OCI-M2 (cell line): Measurements from ENCODE around the gene METRNL.

Experiments
- DNase-seq: peaks from one replicate; lab custom pipeline; 2025; ENCODE audit not compliant: unreplicated experiment; lab: John Stamatoyannopoulos, UW

METRNL gene

DNA sequence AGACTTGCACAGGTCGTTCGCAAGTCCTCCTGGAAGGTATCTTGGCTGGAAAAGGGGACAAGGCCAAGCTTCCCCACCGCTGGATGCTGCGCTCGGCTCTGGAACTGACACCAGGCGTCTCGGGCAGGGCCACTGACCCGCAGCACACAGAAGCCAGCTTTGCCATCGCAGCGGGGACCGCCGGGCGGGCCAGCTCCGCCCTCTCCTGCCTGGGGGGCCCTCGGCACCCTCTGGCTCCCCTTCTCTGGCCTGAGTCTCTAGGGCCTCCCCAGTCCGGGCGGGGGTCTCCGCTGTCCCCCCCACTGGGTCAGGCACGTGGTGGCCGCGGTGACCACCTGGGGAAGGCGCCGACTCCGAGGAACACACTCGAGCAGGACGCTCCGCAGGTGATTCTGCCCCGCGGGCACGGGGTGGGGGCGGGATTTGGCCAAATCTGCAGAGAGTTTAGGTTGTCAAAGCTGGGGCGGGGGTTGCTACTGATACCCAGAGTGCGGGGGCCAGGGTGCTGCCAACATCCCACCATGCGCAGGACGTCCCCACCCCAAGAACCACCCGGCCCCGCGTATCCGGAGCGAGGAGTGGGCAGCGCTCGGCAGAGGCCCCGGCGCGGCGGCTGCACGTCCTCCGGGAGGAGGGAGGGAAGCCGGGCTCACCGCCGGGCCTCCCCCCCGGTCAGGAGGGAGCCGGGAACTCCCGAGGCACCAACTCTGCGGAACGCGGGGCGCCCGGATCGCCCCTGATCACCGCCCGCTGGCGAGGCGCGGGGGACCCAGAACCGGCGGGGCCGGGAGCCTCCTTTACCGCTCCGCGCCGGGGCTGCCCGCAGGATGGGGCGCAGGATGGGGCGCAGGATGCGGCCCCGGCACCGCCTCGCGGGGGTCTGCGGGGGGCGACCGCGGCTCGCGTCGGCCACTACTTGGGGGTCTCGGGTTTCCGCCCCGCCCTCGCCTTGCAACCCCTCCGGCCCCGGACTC, 744 bp upstream of the METRNL start:
- DNase-seq: no peak

- DNase-seq: no peak
These were observed 563 bp downstream of the METRNL start for GRCh38 chr17:83079766-83080578.

GRCh38 chr17:83080579-83080857, 1.1 kb downstream of the METRNL start:
- no peak for DNase-seq

DNA sequence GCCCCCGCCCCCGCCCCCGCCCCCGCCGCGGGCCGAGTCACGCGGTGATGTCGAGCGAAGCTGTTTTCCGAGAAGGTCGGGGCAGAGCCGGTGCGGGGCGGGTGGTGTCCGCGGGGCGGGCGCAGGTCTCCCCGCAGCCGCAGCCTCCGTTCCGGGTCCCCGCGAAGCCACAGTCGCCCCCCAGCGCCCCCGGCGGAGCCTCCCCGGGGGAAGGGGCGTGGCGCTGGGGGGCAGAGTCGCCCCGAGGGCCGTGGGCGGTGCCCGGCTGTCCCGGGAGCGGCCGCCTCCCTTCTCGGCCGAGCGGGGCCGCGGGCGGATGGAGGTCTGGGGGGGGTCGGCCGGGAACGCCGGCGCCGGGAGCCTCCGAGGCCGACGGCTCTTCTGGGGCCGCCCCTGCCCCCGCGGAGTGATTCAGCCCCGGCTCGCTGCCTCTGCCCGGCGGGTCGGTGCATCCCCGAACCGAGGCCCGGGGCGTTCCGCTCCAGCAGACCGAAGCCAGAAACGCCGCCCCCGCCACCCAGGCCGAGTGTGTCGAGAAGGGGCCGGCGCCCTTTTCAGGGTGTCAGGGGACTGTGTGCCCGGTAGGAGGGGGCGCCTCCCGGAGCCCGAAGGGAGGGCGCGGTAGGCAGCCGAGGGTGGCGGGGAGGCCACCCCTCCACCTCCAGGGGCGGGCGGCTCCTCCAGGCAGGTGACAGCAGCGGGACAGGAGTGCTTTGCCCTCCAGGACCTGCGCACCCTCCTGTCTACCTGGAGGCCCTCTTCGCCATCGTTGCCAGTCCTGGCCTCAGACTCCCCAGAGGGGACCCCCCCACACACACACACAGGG, 1.7 kb downstream of the METRNL start:
- DNase-seq: no peak

- no peak for DNase-seq
These were observed 2.3 kb downstream of the METRNL start for GRCh38 chr17:83081684-83082201.

GRCh38 chr17:83082424-83082823, 3.0 kb downstream of the METRNL start:
- no peak for DNase-seq

GRCh38 chr17:83082909-83083367, 3.5 kb downstream of the METRNL start:
- no peak for DNase-seq

DNA sequence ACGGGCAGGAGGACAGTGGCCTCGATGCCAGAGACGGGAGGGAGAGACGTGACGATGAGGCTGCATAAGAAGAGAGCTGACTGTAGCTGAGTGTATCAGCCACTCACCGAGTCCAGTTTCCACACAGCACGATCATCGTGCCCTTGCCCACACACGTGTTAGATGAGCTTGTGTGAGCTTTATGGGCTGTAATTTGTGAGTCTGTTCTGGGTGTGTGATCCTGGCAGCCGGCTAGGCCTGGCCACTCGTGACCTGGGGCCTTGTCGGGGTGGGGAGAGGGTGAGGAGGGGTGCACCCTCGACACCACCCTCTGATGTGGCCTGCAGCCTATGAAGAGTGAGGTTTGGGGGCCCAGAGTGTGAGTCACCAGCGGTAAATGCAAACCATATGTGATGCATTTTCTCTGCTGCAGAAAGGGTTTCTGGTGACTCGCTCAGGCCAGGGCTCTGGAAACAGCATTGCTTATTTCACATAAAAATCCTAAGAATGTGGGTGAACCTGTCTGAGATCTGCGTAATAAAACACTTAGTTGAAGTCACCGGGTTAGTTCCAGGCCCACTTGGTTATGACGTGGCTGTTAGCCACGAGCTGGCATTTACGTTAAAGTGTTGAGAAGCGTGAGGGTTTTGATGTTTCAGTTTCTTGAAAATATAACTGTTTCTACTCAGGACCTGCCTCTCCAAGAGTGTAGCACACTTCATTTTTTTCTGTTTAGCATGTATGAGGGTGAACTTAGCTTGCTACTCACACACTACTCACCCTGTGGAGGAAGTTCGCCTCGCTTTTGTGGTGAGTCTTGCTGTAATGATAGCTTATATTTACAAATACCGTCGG, 4.2 kb downstream of the METRNL start:
- DNase-seq: no peak

DNA sequence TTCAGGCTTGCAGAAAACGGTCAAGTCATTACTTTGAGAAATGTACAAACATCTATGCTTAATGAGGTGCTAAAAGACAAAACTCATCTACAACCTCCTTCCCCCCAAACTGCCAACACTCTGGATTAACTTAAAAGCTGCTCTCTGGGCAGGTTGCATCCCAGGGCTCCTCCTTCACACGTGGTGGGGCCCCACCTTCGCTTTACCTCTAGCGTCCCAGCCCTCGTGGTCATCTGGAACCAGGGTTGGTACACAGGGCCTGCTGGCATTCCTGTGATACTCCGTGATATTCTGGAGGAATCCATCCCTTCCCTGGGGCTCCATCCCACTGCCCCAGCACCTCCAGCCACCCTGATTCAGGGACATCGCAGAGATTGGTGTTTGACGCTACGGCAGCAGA, 4.8 kb downstream of the METRNL start:
- no peak for DNase-seq

GRCh38 chr17:83084621-83085056, 5.2 kb downstream of the METRNL start:
- DNase-seq: no peak

- DNase-seq: no peak
These were observed 5.7 kb downstream of the METRNL start for GRCh38 chr17:83085103-83085502.

DNA sequence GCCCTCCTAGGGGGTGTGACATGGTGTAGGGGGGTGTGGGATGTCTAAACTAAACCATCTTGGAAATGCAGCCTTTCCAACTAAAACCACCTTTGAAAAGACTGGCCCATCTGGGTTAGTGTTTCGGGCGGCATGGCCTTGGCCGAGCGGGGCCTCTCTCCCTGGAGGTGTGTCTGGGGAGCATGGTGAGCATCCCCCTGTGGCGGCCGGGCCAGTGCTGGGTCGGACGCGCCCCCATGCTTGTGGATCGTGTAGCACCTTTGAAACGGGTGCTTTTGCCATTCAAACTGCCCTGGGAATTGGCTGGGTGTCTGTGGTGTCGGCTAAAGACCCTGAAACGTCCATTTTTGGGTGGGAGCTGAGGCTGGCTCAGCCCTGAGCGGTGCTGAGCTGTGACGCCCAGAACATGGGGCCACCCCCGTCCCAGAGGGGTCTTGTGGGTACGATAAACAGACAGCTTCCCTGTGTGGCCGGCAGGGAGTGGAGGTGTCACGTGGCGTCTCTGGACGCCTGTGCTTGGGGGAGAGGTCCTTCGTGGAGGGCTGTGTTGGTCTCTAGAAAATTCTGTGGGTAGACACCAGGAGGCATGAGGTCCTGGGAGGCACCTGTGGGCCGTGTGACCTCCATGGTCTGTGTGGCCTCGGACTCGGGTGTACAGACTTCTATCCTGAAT, 6.3 kb downstream of the METRNL start:
- DNase-seq: no peak

GRCh38 chr17:83086199-83086880, 6.9 kb downstream of the METRNL start:
- DNase-seq: no peak

- DNase-seq: no peak
These were observed 7.7 kb downstream of the METRNL start for GRCh38 chr17:83086907-83087787.

DNA sequence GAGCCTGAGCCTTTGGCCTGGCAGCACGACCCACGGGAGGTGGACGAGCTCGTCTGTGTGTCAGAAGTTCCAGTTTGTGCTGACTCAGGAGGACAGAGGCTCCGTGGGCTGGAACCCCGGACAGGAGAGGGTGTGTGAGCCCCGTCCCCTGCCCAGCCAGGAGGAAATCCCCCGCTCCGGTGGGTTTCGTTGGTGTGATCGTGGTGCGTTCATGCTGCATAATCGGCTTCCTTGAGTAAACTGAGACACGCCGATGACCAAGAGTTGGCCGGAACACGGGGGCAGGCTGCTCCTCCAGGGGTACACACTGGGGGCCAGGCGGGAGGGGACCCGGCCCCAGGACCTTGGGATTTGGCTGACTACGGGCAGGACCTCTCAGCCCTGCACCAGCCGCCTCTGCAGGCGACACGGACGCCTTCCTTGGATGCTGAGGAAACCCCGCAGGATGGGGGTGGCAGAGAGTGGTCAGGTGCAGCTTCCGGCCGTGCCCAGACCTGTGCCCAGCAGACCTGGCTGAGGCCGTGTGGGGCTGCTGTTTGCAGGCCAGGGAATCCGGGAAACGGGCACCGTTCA, 8.5 kb downstream of the METRNL start:
- DNase-seq: no peak

GRCh38 chr17:83088451-83088850, 9.0 kb downstream of the METRNL start:
- DNase-seq: no peak

DNA sequence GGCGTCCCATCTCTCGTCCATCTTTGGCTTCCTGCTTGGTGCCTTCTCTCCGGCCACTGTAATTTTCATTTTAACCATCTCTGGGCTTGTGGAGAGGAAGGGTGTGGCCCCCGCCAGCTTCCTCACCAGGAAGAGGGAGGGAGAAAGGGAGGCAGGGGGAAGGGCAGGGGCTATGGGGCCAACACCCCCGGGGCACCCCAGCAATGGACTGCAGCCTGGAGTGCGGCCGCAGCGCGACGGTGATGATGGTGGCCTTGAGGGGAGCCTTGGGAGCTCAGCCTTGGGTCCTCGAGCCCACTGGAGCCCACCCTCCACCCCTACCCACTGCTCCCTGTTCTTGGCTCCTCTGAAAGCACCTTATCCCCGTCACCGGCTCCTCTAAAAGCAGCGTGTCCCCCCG, 9.5 kb downstream of the METRNL start:
- DNase-seq: no peak
